GM13977 (cell line): Measurements from ENCODE around the gene TIMM44.

Source experiments
- DNase-seq: peaks from one replicate; pipeline ENCODE4 v3.0.0; 2012; ENCODE audit warnings: low spot score
- in situ Hi-C: fragments of 300-500 bp; cut with MboI; formaldehyde crosslinking; loops from one replicate; pipeline ENCODE4 v1.12.0; 2022; ENCODE audit warnings: low sequenced_read_pairs, low pct_unique_long_range_greater_than_20kb, mixed read lengths, inconsistent platforms; ENCODE audit not compliant: unreplicated experiment
- TF ChIP-seq, protein P1 (sequence below): IDR thresholded peaks from 2 replicates; pipeline ENCODE4 v1.5.1; 2012; ENCODE audit warnings: mild to moderate bottlenecking, control low read depth; ENCODE audit not compliant: insufficient read depth; ENCODE audit errors: extremely low read depth, missing control alignments

The TIMM44 gene

DNA sequence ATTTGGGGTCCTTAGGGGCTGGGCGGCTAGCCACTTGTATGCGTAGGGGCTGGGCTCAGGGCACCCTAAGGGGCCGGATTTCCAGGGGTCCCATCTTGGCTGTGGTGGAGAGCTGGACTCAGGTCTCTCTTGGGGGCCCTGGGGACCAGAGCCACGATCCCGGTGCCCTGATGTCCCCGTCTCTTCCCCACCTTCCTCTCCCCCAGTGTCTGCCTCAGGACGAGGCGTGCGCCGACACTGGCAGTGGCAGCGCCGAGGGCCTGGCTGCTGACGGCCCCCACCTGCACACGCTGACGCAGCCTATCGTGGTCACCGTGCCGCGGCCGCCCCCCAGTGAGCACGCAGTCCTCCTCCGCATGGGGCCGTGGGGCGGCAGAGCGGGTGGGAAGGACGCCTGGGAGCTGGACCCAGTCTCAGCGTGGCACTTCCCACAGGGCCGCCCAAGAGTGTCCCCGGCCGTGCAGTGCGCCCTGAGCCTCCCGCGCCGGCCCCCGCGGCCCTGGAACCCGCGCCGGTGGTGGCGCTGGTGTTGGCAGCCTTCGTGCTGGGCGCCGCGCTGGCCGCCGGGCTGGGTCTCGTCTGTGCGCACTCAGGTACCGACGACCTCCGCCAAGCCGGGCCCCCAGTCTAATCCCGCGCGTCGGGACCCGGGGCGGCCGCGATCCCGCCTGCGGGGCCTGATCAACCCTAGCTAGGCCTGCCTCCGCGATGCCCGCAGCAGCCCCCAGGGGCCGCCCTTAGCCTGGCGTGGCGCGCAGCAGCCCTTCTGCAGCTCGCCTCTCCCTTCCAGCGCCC lies 26.0 kb downstream of the TIMM44 start:
- peak; percentile 83 for DNase-seq
- in situ Hi-C loops: no loop called here

DNA sequence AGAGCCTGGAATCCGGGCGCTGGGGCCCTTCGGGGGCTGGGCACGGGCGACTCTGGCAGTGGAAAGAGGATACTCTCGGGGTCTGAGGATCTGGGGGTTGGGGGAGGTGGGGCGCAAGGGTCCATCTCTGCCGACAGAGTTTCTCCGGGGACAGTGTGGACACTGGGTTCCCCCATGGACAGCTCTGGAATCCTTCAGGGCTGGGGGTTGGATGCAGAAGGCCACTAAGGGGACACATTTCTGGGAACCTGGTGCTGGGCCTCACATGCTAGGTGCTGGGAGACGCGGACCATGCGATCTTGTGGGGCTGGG lies 26.6 kb downstream of the TIMM44 start:
- no peak for DNase-seq
- TF ChIP-seq, protein P1, sequence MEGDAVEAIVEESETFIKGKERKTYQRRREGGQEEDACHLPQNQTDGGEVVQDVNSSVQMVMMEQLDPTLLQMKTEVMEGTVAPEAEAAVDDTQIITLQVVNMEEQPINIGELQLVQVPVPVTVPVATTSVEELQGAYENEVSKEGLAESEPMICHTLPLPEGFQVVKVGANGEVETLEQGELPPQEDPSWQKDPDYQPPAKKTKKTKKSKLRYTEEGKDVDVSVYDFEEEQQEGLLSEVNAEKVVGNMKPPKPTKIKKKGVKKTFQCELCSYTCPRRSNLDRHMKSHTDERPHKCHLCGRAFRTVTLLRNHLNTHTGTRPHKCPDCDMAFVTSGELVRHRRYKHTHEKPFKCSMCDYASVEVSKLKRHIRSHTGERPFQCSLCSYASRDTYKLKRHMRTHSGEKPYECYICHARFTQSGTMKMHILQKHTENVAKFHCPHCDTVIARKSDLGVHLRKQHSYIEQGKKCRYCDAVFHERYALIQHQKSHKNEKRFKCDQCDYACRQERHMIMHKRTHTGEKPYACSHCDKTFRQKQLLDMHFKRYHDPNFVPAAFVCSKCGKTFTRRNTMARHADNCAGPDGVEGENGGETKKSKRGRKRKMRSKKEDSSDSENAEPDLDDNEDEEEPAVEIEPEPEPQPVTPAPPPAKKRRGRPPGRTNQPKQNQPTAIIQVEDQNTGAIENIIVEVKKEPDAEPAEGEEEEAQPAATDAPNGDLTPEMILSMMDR: no peak
- in situ Hi-C loops: no loop called here

More for the DNA sequence above, 26.0 kb downstream of the TIMM44 start:
- TF ChIP-seq, protein P1: peak; percentile 72

DNA sequence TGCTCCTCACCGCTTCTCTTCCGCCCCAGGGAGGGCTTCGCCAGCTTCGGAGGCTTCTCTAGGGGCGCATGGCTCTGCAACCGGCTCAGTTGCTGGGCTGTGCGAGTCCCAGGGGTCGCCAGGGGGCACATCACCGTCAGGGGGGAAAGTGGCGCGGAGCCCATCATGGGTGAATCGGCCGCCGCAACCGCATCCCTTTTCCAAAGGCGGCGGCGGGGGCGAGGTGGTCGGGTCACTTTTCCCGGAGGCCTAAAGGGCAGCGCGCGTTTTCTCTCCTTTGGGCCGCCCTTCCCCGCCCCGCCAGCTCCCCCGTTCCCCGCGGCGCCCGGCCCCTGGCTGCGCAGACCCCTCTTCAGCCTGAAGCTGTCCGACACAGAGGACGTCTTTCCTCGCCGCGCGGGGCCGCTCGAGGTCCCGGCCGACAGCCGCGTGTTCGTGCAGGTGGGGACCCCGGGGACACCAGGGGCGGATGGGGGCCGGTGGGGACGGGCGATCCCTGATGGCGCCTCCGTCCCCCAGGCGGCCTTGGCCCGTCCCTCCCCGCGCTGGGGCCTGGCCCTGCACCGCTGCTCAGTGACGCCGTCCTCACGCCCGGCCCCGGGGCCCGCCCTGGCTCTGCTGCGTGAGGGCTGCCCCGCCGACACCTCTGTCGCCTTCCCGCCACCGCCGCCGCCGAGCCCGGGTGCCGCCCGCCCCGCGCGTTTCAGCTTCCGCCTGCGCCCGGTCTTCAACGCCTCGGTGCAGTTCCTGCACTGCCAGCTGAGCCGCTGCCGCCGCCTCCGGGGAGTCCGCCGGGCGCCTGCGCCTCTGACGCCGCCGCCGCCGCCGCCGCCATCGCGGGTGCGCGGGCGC lies 27.1 kb downstream of the TIMM44 start:
- TF ChIP-seq, protein P1: no peak
- DNase-seq: peak; percentile 75
- in situ Hi-C loops: no loop called here

DNA sequence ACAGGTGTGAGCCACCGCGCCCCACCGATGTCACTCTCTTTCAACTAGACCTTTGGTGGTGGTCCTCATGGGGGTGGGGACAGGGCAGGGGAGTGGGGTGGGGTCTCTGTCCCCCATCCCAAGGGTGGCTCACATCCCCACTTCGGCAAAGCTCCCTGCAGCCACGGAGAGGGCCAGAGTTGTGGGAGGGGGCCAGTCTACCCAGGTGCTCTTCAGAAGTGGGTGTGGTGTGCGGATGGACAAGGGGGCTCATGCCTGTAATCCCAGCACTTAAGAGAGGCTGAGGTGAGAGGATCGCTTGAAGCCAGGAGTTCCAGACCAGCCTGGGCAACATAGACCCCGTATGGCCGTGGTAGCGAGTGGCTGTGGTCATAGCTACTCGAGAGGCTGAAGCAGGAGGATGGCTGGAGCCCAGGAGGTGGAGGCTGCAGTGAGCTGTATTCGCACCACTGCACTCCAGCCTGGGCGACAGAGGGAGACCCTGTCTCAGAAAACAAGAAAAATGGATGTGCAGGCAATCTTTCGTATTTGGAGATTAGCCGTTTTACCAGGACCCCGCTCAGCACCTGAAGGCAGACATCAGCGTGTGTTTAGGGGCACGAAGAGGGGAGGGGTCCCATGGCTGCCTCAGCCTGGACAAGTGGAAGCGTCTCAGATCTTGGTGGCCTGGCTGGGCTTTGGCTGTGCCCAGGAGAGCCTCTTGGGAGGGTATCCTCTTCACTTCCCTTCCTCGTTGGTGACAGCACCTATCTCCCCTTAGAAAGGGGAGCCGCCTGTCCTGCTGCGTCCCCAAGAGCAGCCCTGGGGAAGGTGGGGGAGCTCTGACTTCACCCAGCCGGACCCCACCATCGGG lies 28.0 kb downstream of the TIMM44 start:
- DNase-seq: no peak
- TF ChIP-seq, protein P1: no peak
- in situ Hi-C loops: no loop called here

DNA sequence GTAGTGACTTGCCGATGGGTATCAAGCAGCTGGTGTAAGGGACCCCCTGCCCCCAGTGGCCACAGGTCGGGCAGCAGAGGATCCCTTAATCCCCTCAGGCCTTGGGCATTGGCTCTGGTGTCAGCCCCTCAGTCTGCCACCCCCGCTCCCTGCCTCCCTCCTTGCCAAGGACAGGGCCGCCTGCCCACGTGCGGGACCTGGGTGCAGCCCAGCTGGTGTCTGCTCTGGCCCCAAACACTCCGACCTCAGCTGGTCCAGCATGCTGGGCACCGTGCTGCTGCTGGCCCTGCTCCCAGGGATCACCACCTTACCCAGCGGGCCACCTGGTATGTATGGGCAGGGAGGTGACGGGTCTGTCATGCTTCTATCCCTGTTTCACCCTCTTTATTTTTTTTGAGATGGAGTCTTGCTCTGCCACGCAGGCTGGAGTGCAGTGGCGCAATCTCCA lies 28.8 kb downstream of the TIMM44 start, which contains the start of gene TGFBR3L:
Gene TGFBR3L, plus strand, starts transcription at position 233 of the 448 bp plus-strand sequence.
- in situ Hi-C loops: no loop called here
- TF ChIP-seq, protein P1: no peak

DNA sequence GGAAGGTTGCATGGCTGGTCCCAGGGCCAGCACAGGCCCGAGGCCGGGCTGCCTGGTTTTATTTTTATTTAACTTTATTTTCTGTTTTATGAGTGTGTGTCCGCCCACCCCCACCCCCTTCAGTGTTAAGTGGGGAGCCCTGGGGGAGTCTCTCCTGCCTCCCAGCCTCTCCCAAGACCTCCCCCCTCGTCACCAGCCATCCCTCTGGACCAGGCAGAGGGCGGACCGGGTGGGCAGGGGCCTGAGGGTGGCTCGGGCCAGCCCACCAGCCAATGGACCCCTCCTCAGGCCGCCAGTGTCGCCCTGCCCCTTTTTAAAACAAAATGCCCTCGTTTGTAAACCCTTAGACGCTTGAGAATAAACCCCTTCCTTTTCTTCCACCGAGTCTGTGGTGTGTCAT lies 29.4 kb downstream of the TIMM44 start:
- no peak for DNase-seq
- TF ChIP-seq, protein P1: no peak
- in situ Hi-C loops: no loop called here

More for the DNA sequence above, 28.8 kb downstream of the TIMM44 start, which contains the start of gene TGFBR3L:
- no peak for DNase-seq
